ENCODE data around the gene HSF5. TPM values are rescaled to one million over a fixed set of nuclear protein-coding genes. Genes with fewer than 3 reads are reported as not detected.

Gene HSF5
- total RNA-seq, 2 experiments from 2014 or later = 0.22 TPM; not detected in 1

DNA sequence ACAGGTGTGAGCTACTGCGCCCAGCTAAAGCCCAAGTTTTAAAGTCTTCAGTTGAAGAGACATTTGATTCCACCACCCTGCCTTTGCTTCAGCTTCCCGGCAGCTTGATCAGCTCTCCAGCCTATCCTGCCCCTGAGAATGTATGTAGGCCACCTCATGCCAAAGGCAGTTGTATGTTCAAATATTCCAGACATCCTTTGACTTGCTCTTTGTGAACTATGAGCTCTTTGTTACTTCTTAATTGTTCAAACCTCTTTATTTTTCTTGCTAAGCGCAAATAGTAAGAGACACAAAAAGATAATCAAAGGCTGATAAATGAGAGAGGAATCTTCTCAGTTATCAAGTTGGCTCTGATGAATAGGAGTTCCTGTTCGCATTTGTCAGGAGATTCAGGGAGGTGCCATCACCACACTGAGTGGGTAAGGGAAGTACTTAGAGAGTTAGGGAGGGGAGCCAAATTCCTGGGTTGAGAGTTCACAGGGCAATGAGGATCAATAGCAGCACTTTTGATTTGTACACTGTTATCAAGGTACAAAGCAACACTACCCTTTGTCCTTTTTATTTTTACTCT lies 104.2 kb downstream of the HSF5 start:
- Histone ChIP-seq H3K9me2 (ENCODE audit: insufficient read depth, low read length) (no peaks in the 10 kb centered on the region), H3K79me2 (ENCODE audit: insufficient read depth, low read depth, low read length) (no peaks in the 10 kb centered on the region), H3K36me3 (ENCODE audit: insufficient read depth, low read length) (no peaks in the 10 kb centered on the region), H3K9me3 (ENCODE audit: low read length) (no peaks in the 10 kb centered on the region), H2AFZ (ENCODE audit: low read length) (no peak overlapping the region), H3K4me2 (ENCODE audit: low read length) (no peak overlapping the region), H3K27ac (ENCODE audit: low read depth, low read length, poor library complexity, severe bottlenecking) (no peak overlapping the region), H4K20me1 (ENCODE audit: insufficient read depth, low read length) (no peaks in the 10 kb centered on the region), H3K4me1 (ENCODE audit: insufficient read depth, low read length, poor library complexity, severe bottlenecking) (peaks cover 20% of the 10 kb centered on the region), H3K4me3 (ENCODE audit: low read depth, low read length, poor library complexity, severe bottlenecking) (no peak overlapping the region)
- ChIA-PET POLR2A (interaction anchor here (0.5 to 1.7 kb wide), 11 partner anchors 11 to 127 kb away, joined by 3 to 10 read pairs (median 4); partner anchors contain the start of gene SUPT4H1), CTCF (ENCODE audit: unreplicated experiment) (no interaction called here)
- DNase-seq (ENCODE audit: low spot score) = no peak
- BruUV-seq (replicated peaks) = no TSS peak
- intact Hi-C loops (cut with micrococcal nuclease; ENCODE audit: unreplicated experiment) = no loop called here
- TF ChIP-seq, protein P1, sequence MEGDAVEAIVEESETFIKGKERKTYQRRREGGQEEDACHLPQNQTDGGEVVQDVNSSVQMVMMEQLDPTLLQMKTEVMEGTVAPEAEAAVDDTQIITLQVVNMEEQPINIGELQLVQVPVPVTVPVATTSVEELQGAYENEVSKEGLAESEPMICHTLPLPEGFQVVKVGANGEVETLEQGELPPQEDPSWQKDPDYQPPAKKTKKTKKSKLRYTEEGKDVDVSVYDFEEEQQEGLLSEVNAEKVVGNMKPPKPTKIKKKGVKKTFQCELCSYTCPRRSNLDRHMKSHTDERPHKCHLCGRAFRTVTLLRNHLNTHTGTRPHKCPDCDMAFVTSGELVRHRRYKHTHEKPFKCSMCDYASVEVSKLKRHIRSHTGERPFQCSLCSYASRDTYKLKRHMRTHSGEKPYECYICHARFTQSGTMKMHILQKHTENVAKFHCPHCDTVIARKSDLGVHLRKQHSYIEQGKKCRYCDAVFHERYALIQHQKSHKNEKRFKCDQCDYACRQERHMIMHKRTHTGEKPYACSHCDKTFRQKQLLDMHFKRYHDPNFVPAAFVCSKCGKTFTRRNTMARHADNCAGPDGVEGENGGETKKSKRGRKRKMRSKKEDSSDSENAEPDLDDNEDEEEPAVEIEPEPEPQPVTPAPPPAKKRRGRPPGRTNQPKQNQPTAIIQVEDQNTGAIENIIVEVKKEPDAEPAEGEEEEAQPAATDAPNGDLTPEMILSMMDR (conservative IDR thresholded peaks at IDR 0.05; ENCODE audit: low read length) = no peak
- TF ChIP-seq EZH2phosphoT487 (IDR thresholded peaks at IDR 0.05; ENCODE audit: borderline replicate concordance, low read depth, low read length) = no peak

DNA sequence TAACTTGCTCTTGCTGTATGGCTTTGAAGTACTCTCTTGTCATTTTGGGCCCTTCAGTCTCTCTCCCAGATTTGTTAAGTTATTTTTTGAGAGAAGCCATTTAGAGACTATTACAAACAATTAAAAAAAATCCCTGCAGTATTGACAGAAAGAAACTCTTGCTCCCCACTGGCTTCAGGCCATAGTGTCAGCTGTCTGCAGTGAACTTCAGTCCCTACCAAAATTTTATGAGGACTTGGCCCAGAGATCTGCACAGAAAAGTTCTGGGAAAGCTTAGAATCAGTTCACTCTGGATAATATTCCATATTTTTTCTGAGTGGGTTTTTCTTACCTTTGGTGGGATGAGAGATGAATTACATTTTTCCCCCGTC lies 105.4 kb downstream of the HSF5 start:
- H2AFZ ChIP-seq (ENCODE audit: low read length) = peak overlapping the region; percentile 94; the same call in 1 of the 2 replicates
- no peak for TF ChIP-seq EZH2phosphoT487 (IDR thresholded peaks at IDR 0.05; ENCODE audit: borderline replicate concordance, low read depth, low read length)
- TF ChIP-seq, protein P1 (conservative IDR thresholded peaks at IDR 0.05; ENCODE audit: low read length) = no peak
- BruUV-seq (replicated peaks) = no TSS peak
- H3K9me2 ChIP-seq (ENCODE audit: insufficient read depth, low read length) = no peaks in the 10 kb centered on the region
- H3K4me2 ChIP-seq (ENCODE audit: low read length) = peak overlapping the region; percentile 60
- no peak overlapping the region for H3K27ac ChIP-seq (ENCODE audit: low read depth, low read length, poor library complexity, severe bottlenecking)
- POLR2A ChIA-PET = interaction anchor here (1.6 to 1.7 kb wide), 2 partner anchors 30 to 31 kb away, joined by 4 to 7 read pairs; partner anchors contain the start of gene SUPT4H1
- no peaks in the 10 kb centered on the region for H3K9me3 ChIP-seq (ENCODE audit: low read length)
- peak overlapping the region; percentile 14 for H3K4me3 ChIP-seq (ENCODE audit: low read depth, low read length, poor library complexity, severe bottlenecking)
- intact Hi-C loops (cut with micrococcal nuclease; ENCODE audit: unreplicated experiment) = no loop called here
- no peak for DNase-seq (ENCODE audit: low spot score)
- no peaks in the 10 kb centered on the region for H3K36me3 ChIP-seq (ENCODE audit: insufficient read depth, low read length)
- H3K4me1 ChIP-seq (ENCODE audit: insufficient read depth, low read length, poor library complexity, severe bottlenecking) = peaks cover 15% of the 10 kb centered on the region
- CTCF ChIA-PET (ENCODE audit: unreplicated experiment) = no interaction called here
- H3K79me2 ChIP-seq (ENCODE audit: insufficient read depth, low read depth, low read length) = no peaks in the 10 kb centered on the region
- no peaks in the 10 kb centered on the region for H4K20me1 ChIP-seq (ENCODE audit: insufficient read depth, low read length)
